SK-N-SH (cell line): ENCODE data around the gene MRPS12. TPM values are rescaled to one million over a fixed set of nuclear protein-coding genes. Genes with fewer than 3 reads are reported as not detected.
"Not testable (repeated sequence)": the region's sequence is repeated elsewhere in the genome, so short reads cannot be mapped to it uniquely, and the experiment has no call there.

Experiments used
- CTCF ChIA-PET: fragments of 300-600, 350-600 bp; formaldehyde crosslinking; extraction: SDS; loops from one replicate; lab custom pipeline; 2021; lab: Yijun Ruan, JAX
- POLR2A ChIA-PET: fragments of 350-600 bp; sonication (Branson Sonifier 250); formaldehyde crosslinking; extraction: SDS; loops from one replicate; lab custom pipeline; 2020; ENCODE audit warnings: antibody characterized with exemption, inconsistent platforms; lab: Yijun Ruan, JAX
- DNase-seq: peaks from one replicate; pipeline ENCODE4 v3.0.0; 2012
- H2AFZ ChIP-seq: fragments of 200-600 bp; sonication (generic); 2 replicates; pipeline ENCODE4 v1.8.1; 2016; ENCODE audit warnings: antibody characterized with exemption, mild to moderate bottlenecking, low read depth
- H3F3A ChIP-seq: fragments of 200-600 bp; sonication (generic); replicated peaks from 2 replicates; pipeline ENCODE3; 2016; ENCODE audit warnings: antibody characterized with exemption, mild to moderate bottlenecking; ENCODE audit not compliant: insufficient read depth
- H3K27ac ChIP-seq, 2 experiments: fragments of 200-500 bp in 1 of 2; fragments of 200-600 bp in 1 of 2; sonication (Bioruptor generic) in 1 of 2; sonication (generic), shearing (Covaris generic) in 1 of 2; 2 replicates each; pipeline versions ENCODE4 v1.5.1 to v1.6.1; 2014 to 2016; ENCODE audit warnings: low read depth in 2 of 2, inconsistent platforms in 1 of 2, low read length in 1 of 2, mild to moderate bottlenecking in 1 of 2, mixed read lengths in 1 of 2
- H3K27me3 ChIP-seq: fragments of 200-600 bp; sonication (generic), shearing (Covaris generic); 2 replicates; pipeline ENCODE4 v1.6.1; 2016; ENCODE audit warnings: mixed run types; ENCODE audit not compliant: insufficient read depth
- H3K36me3 ChIP-seq, 2 experiments: fragments of 200-500 bp in 1 of 2; fragments of 200-600 bp in 1 of 2; sonication (Bioruptor generic) in 1 of 2; sonication (generic) in 1 of 2; replicated peaks in 1 of 2; 2 replicates each; pipeline versions ENCODE3 to v1.5.1; 2014 to 2016; ENCODE audit warnings: low read length in 1 of 2, mild to moderate bottlenecking in 1 of 2; ENCODE audit not compliant: insufficient read depth in 2 of 2, control insufficient read depth in 1 of 2
- H3K4me1 ChIP-seq, 2 experiments: fragments of 200-500 bp in 1 of 2; fragments of 200-600 bp in 1 of 2; sonication (Bioruptor generic) in 1 of 2; sonication (generic), shearing (Covaris generic) in 1 of 2; 2 replicates each; pipeline versions ENCODE4 v1.5.1 to v1.6.1; 2014 to 2016; ENCODE audit warnings: low read depth in 1 of 2, low read length in 1 of 2, mixed run types in 1 of 2; ENCODE audit not compliant: insufficient read depth in 2 of 2, control insufficient read depth in 1 of 2
- H3K4me2 ChIP-seq: fragments of 200-600 bp; sonication (generic), shearing (Covaris generic); 2 replicates; pipeline ENCODE4 v1.6.1; 2017; ENCODE audit warnings: mixed run types
- H3K4me3 ChIP-seq, 2 experiments: fragments of 200-500 bp in 1 of 2; fragments of 200-600 bp in 1 of 2; sonication (Bioruptor generic) in 1 of 2; sonication (generic), shearing (Covaris generic) in 1 of 2; 2 replicates each; pipeline versions ENCODE4 v1.5.1 to v1.8.1; 2014 to 2016; ENCODE audit warnings: low read depth in 2 of 2, inconsistent platforms in 1 of 2, low read length in 1 of 2, mild to moderate bottlenecking in 1 of 2, mixed read lengths in 1 of 2, moderate library complexity in 1 of 2
- H3K79me2 ChIP-seq: fragments of 200-600 bp; sonication (generic); 2 replicates; pipeline ENCODE4 v1.8.1; 2017; ENCODE audit warnings: mild to moderate bottlenecking; ENCODE audit not compliant: insufficient read depth
- H3K9ac ChIP-seq: fragments of 200-600 bp; sonication (generic); 2 replicates; pipeline ENCODE4 v1.6.1; 2017; ENCODE audit warnings: mixed run types
- H3K9me2 ChIP-seq: fragments of 200-600 bp; sonication (generic); 2 replicates; pipeline ENCODE4 v1.6.1; 2017; ENCODE audit warnings: mixed run types
- H3K9me3 ChIP-seq: fragments of 200-600 bp; sonication (generic); 2 replicates; pipeline ENCODE4 v1.6.1; 2017; ENCODE audit warnings: mixed run types, mild to moderate bottlenecking, moderate library complexity
- H4K20me1 ChIP-seq: fragments of 200-600 bp; sonication (generic); 2 replicates; pipeline ENCODE4 v1.6.1; 2017; ENCODE audit warnings: mild to moderate bottlenecking, mixed run types; ENCODE audit not compliant: insufficient read depth
- CHD2 ChIP-seq: fragments of 150-350 bp; IDR thresholded peaks from 2 replicates; pipeline ENCODE4 v1.6.1; 2018; ENCODE audit warnings: low read length; ENCODE audit not compliant: partially characterized antibody
- EP300 ChIP-seq, 2 experiments: IDR thresholded peaks; 2 replicates each; pipeline versions ENCODE4 v1.4.0 to v1.6.1; 2012; ENCODE audit warnings: borderline replicate concordance in 1 of 2, low read depth in 1 of 2, low read length in 1 of 2
- FOXJ3 ChIP-seq: sonication (generic); formaldehyde crosslinking; IDR thresholded peaks from 2 replicates; pipeline ENCODE4 v1.5.1; 2020; ENCODE audit warnings: mild to moderate bottlenecking, missing genetic modification reagents
- GATA2 ChIP-seq: sonication (generic); formaldehyde crosslinking; IDR thresholded peaks from 2 replicates; pipeline ENCODE4 v1.5.0; 2020; ENCODE audit warnings: mild to moderate bottlenecking, missing genetic modification reagents
- MXI1 ChIP-seq: IDR thresholded peaks from 2 replicates; pipeline ENCODE4 v1.6.1; 2012; ENCODE audit warnings: mild to moderate bottlenecking, low read depth, low read length, improper control_type of control experiment
- RCOR1 ChIP-seq: fragments of 150-350 bp; IDR thresholded peaks from 2 replicates; pipeline ENCODE4 v1.6.1; 2017; ENCODE audit warnings: antibody characterized with exemption, low read length
- TAF1 ChIP-seq: IDR thresholded peaks from 2 replicates; pipeline ENCODE4 v1.6.1; 2012; ENCODE audit warnings: low read depth, mild to moderate bottlenecking, low read length, moderate library complexity, borderline replicate concordance
- YY1 ChIP-seq: IDR thresholded peaks from 2 replicates; pipeline ENCODE4 v1.4.0; 2012; ENCODE audit warnings: low read depth, mild to moderate bottlenecking
- whole genome bisulfite sequencing: methylation state at CpG from one replicate; pipeline ENCODE4 v1.1.6; 2017; ENCODE audit warnings: low lambda C conversion rate; 5-methylcytosine and 5-hydroxymethylcytosine counted together
- polyA plus RNA-seq, 3 experiments: library from polyadenylated mRNA; depleted of rRNA; stranded (reverse); fragments of >200 nt; gene quantifications; 2 replicates each; pipeline ENCODE4 v1.2.3, GENCODE V29; 2012
- TF ChIP-seq, protein P1 (sequence below): IDR thresholded peaks from 2 replicates; pipeline ENCODE4 v1.4.0; 2012; ENCODE audit warnings: low read depth, borderline replicate concordance
- TF ChIP-seq, protein P2 (sequence below): fragments of 200-600 bp; sonication (generic); IDR thresholded peaks from 2 replicates; pipeline ENCODE4 v1.6.1; 2017; ENCODE audit warnings: antibody characterized with exemption, mild to moderate bottlenecking, moderate library complexity

The MRPS12 gene
- polyA plus RNA-seq, 1 of the 3 experiments (the other 2 are of a cell fraction) = 59.6 TPM

DNA sequence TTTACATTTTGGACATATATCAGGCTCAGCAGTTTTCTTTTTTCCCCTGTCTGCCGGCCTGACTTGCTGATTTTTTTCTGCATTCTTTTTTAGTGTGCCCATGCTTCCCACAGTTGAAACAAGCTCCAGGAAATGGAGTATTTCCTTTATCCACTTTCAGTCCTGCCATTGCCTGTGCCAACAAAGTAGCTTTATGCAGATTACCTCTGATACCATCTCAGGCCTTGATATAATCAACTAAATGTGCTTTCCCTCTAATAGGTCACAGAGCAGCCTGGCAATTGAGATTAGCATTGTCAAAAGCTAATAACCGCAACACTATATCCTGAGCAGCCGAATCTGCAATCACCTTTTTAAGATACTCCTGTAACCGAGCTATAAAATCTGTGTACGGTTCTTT, 9.2 kb downstream of the MRPS12 start:
- DNase-seq = no peak
- Histone ChIP-seq H3K4me2 (peak overlapping the region; percentile 24; the same call in 1 of the 2 replicates), H3K9me3 (no peaks in the 10 kb centered on the region), H3K27ac (peak overlapping the region in 1 of 2 experiments; percentile 73; a peak in 2 of 4 replicates), H3K79me2 (no peaks in the 10 kb centered on the region), H3K4me1 (peaks cover 7 to 15% of the 10 kb centered on the region in 2 experiments; a peak in 3 of 4 replicates), H4K20me1 (no peaks in the 10 kb centered on the region), H3K36me3 (peaks cover 0 to 7% of the 10 kb centered on the region in 2 experiments), H2AFZ (no peak overlapping the region), H3K27me3 (no peaks in the 10 kb centered on the region), H3K9ac (no peak overlapping the region), H3K9me2 (no peaks in the 10 kb centered on the region), H3F3A (peaks cover 13% of the 10 kb centered on the region), H3K4me3 (no peak overlapping the region; a peak in 1 of 4 replicates)
- 32% methylated on average over 5 of the region's 5 CpGs for WGBS
- ChIA-PET POLR2A (interaction anchor here (0.7 to 1.3 kb wide), 5 partner anchors 9 to 253 kb away, joined by 3 to 6 read pairs (median 3); partner anchors contain the start of genes FBXO17, MRPS12 and SARS2), CTCF (interaction anchor here (0.8 to 2.2 kb wide), 5 partner anchors 10 to 424 kb away, joined by 3 to 12 read pairs (median 4); partner anchors contain the start of genes MRPS12 and SARS2)
- TF ChIP-seq GATA2 (CRISPR knock-in tag) (peak; percentile 89), TAF1 (no peak), RCOR1 (peak; percentile 35; the same call in 1 of the 2 replicates), MXI1 (peak; percentile 46; the same call in 1 of the 2 replicates), EP300 (IDR thresholded peaks at IDR 0.05; ENCODE audit: borderline replicate concordance in 1 of 2, low read depth in 1 of 2, low read length in 1 of 2) (peak in 1 of 2 experiments; percentile 42; a peak in 1 of 4 replicates), CHD2 (peak; percentile 6), FOXJ3 (CRISPR knock-in tag) (peak; percentile 22; the same call in 1 of the 2 replicates), YY1 (no peak)
- TF ChIP-seq, protein P1, sequence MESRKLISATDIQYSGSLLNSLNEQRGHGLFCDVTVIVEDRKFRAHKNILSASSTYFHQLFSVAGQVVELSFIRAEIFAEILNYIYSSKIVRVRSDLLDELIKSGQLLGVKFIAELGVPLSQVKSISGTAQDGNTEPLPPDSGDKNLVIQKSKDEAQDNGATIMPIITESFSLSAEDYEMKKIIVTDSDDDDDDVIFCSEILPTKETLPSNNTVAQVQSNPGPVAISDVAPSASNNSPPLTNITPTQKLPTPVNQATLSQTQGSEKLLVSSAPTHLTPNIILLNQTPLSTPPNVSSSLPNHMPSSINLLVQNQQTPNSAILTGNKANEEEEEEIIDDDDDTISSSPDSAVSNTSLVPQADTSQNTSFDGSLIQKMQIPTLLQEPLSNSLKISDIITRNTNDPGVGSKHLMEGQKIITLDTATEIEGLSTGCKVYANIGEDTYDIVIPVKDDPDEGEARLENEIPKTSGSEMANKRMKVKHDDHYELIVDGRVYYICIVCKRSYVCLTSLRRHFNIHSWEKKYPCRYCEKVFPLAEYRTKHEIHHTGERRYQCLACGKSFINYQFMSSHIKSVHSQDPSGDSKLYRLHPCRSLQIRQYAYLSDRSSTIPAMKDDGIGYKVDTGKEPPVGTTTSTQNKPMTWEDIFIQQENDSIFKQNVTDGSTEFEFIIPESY = no peak
- TF ChIP-seq, protein P2, sequence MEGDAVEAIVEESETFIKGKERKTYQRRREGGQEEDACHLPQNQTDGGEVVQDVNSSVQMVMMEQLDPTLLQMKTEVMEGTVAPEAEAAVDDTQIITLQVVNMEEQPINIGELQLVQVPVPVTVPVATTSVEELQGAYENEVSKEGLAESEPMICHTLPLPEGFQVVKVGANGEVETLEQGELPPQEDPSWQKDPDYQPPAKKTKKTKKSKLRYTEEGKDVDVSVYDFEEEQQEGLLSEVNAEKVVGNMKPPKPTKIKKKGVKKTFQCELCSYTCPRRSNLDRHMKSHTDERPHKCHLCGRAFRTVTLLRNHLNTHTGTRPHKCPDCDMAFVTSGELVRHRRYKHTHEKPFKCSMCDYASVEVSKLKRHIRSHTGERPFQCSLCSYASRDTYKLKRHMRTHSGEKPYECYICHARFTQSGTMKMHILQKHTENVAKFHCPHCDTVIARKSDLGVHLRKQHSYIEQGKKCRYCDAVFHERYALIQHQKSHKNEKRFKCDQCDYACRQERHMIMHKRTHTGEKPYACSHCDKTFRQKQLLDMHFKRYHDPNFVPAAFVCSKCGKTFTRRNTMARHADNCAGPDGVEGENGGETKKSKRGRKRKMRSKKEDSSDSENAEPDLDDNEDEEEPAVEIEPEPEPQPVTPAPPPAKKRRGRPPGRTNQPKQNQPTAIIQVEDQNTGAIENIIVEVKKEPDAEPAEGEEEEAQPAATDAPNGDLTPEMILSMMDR = no peak

DNA sequence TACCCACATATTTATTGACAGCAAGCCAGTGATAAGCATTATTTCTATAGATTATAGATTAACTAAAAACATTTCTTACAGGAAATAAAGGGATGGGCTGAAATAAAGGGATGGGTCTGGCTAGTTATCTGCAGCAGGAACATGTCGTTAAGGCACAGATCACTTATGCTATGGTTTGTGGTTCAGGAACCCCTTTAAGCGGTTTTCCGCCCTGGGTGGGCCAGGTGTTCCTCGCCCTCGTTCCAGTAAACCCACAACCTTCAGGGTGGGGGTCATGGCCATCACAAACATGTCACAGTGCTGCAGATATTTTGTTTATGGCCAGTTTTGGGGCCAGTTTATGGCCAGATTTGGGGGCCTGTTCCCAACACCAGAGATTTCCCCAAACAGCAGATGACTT, 10.7 kb downstream of the MRPS12 start:
- H2AFZ ChIP-seq, H3K9me3 ChIP-seq, H3K9ac ChIP-seq, H3K79me2 ChIP-seq, H4K20me1 ChIP-seq, DNase-seq, H3K27me3 ChIP-seq, H3K4me3 ChIP-seq, H3K27ac ChIP-seq, H3K36me3 ChIP-seq, H3K9me2 ChIP-seq, POLR2A ChIA-PET, H3F3A ChIP-seq, H3K4me2 ChIP-seq: not testable (repeated sequence)
- H3K4me1 ChIP-seq = peaks cover 7 to 14% of the 10 kb centered on the region in 2 experiments; a peak in 3 of 4 replicates
- CTCF ChIA-PET = interaction anchor here (1.0 to 2.2 kb wide), 3 partner anchors 11 to 72 kb away, joined by 3 to 12 read pairs (median 6); partner anchors contain the start of genes MRPS12 and SARS2
- WGBS = 95% methylated on average over 5 of the region's 5 CpGs
